ENCODE data around the gene USP7.
"Not testable (repeated sequence)": the region's sequence is repeated elsewhere in the genome, so short reads cannot be mapped to it uniquely, and the experiment has no call there.

Gene USP7

DNA sequence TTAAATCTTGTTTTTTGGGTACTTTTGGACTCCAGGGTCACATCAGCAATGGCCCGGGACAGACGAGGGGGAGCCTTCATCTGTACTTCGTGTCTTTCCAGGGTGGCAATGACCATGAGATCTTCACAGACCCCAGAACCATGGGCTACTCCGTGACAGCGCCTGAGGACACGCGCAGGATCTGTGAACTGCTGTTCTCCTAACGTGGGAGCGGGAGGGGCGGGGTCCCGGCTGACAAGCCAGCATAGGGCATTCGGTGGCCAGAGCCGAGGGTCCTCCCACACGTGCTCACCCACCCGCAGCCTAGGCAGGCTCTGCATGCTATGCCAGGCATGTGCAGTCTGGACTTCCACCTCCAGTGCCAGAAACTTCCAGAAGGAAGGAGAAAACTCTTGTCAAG is 116.1 kb downstream of the USP7 start:
- Histone ChIP-seq H3K4me3 (IDR thresholded peaks at IDR 0.05; ENCODE audit: insufficient read depth, low read depth, low read length) (no peak overlapping the region), H3K27me3 (ENCODE audit: insufficient read depth, low read depth) (no peaks in the 10 kb centered on the region), H4K20me1 (ENCODE audit: insufficient read depth) (peaks cover 5% of the 10 kb centered on the region; the same call in 1 of the 2 replicates), H3K79me2 (ENCODE audit: insufficient read depth, low read depth) (peaks cover 20% of the 10 kb centered on the region; the same call in 1 of the 2 replicates), H2AFZ (ENCODE audit: low read depth) (no peak overlapping the region), H3K27ac (no peak overlapping the region), H3K4me2 (no peak overlapping the region), H3K9ac (no peak overlapping the region), H3K36me3 (ENCODE audit: insufficient read depth) (peaks cover 8% of the 10 kb centered on the region; the same call in 1 of the 2 replicates), H3K4me1 (ENCODE audit: low read depth, poor library complexity, severe bottlenecking) (no peaks in the 10 kb centered on the region)
- TF ChIP-seq, protein P1, sequence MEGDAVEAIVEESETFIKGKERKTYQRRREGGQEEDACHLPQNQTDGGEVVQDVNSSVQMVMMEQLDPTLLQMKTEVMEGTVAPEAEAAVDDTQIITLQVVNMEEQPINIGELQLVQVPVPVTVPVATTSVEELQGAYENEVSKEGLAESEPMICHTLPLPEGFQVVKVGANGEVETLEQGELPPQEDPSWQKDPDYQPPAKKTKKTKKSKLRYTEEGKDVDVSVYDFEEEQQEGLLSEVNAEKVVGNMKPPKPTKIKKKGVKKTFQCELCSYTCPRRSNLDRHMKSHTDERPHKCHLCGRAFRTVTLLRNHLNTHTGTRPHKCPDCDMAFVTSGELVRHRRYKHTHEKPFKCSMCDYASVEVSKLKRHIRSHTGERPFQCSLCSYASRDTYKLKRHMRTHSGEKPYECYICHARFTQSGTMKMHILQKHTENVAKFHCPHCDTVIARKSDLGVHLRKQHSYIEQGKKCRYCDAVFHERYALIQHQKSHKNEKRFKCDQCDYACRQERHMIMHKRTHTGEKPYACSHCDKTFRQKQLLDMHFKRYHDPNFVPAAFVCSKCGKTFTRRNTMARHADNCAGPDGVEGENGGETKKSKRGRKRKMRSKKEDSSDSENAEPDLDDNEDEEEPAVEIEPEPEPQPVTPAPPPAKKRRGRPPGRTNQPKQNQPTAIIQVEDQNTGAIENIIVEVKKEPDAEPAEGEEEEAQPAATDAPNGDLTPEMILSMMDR (conservative IDR thresholded peaks at IDR 0.05; ENCODE audit: low read depth, low read length): no peak

DNA sequence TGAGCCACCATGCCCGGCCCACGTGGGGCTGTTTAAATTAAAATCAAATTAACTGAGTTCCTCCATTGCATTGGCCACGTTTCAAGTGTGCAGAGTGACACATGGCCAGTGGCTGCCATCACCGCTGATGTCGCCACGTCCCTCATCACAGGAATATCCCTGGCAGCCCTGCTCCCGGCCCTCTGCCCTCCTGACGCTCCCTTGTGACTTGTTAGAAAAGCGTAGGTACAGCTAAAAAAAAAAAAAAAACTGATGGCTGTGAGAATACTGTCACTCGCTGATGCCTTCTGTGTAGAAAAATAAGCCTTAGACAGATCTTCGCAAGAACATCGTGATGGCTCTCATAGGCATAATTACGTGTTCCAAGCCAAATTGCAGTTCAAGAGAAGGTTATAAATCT is 116.6 kb downstream of the USP7 start:
- H3K27me3 ChIP-seq (ENCODE audit: insufficient read depth, low read depth): no peaks in the 10 kb centered on the region
- no peak overlapping the region for H2AFZ ChIP-seq (ENCODE audit: low read depth)
- no peak overlapping the region for H3K4me2 ChIP-seq
- H4K20me1 ChIP-seq (ENCODE audit: insufficient read depth): peaks cover 5% of the 10 kb centered on the region; the same call in 1 of the 2 replicates
- no peak overlapping the region for H3K9ac ChIP-seq
- peaks cover 20% of the 10 kb centered on the region; the same call in 1 of the 2 replicates for H3K79me2 ChIP-seq (ENCODE audit: insufficient read depth, low read depth)
- no peak overlapping the region for H3K27ac ChIP-seq
- TF ChIP-seq, protein P1 (conservative IDR thresholded peaks at IDR 0.05; ENCODE audit: low read depth, low read length): no peak
- no peak overlapping the region for H3K4me3 ChIP-seq (IDR thresholded peaks at IDR 0.05; ENCODE audit: insufficient read depth, low read depth, low read length)
- no peaks in the 10 kb centered on the region for H3K4me1 ChIP-seq (ENCODE audit: low read depth, poor library complexity, severe bottlenecking)
- peaks cover 8% of the 10 kb centered on the region; the same call in 1 of the 2 replicates for H3K36me3 ChIP-seq (ENCODE audit: insufficient read depth)

DNA sequence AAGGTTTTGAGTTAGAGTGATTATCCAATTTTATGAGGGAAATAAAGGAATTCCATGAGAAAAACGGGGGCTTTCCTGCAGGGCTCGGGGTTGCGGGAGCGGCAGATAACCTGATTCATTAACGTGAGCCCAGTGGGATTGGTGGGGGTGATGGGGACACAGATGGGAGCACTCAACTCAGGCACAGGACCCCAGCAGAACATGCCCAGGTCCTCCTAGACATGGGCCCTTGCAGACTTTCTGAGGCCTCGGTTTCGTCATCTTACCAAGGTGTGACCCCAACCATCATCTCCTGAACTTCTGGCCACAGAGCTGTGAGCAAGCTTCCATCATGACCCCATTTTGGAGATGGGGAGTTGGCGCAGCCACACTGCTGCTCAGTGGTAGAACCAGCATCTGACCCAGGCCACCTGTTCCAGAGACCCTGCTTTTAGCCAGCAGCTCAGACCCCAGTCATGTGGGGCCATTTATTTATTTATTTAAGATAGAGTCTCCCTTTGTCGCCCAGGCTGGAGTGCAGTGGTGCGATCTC is 117.2 kb downstream of the USP7 start:
- TF ChIP-seq, protein P1 (conservative IDR thresholded peaks at IDR 0.05; ENCODE audit: low read depth, low read length): no peak
- H3K36me3 ChIP-seq (ENCODE audit: insufficient read depth): peaks cover 8% of the 10 kb centered on the region; the same call in 1 of the 2 replicates
- peaks cover 5% of the 10 kb centered on the region; the same call in 1 of the 2 replicates for H4K20me1 ChIP-seq (ENCODE audit: insufficient read depth)
- H3K4me3 ChIP-seq (IDR thresholded peaks at IDR 0.05; ENCODE audit: insufficient read depth, low read depth, low read length): no peak overlapping the region
- H3K79me2 ChIP-seq (ENCODE audit: insufficient read depth, low read depth): peaks cover 20% of the 10 kb centered on the region; the same call in 1 of the 2 replicates
- no peak overlapping the region for H2AFZ ChIP-seq (ENCODE audit: low read depth)
- no peak overlapping the region for H3K27ac ChIP-seq
- no peaks in the 10 kb centered on the region for H3K4me1 ChIP-seq (ENCODE audit: low read depth, poor library complexity, severe bottlenecking)
- no peak overlapping the region for H3K9ac ChIP-seq
- H3K4me2 ChIP-seq: no peak overlapping the region
- no peaks in the 10 kb centered on the region for H3K27me3 ChIP-seq (ENCODE audit: insufficient read depth, low read depth)

DNA sequence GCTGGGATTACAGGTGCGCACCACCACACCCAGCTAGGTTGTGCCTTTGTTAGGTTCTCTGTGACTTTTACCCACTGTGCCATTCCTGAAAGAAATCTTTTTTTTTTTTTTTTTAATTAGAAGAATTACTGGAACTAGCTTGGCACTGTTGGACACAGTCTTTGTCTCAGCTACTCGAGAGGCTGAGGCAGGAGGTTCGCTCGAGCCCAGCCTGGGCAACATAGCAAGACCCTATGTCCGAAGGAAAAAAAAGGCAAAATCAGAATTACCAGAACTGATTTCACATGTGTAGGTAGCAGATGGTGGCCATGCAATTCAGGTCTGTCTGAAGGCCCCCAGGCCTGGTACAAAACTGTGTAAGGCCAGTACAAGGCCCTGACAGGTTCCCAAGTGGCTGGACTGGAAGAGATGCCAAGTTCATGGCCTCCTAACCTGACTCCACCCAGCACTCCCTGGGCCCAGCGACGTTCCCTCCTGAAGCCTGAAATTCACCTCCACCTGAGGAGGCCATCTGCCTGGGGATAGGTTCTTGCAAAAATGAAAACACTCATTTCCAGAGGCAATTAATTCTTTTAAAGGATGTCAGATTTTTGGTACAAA is 117.9 kb downstream of the USP7 start:
- Histone ChIP-seq H3K4me1 (ENCODE audit: low read depth, poor library complexity, severe bottlenecking) (no peaks in the 10 kb centered on the region), H3K79me2 (ENCODE audit: insufficient read depth, low read depth) (peaks cover 20% of the 10 kb centered on the region; the same call in 1 of the 2 replicates), H3K27ac (no peak overlapping the region), H3K27me3 (ENCODE audit: insufficient read depth, low read depth) (no peaks in the 10 kb centered on the region), H3K9ac (no peak overlapping the region), H3K36me3 (ENCODE audit: insufficient read depth) (peaks cover 8% of the 10 kb centered on the region; the same call in 1 of the 2 replicates), H4K20me1 (ENCODE audit: insufficient read depth) (peaks cover 5% of the 10 kb centered on the region; the same call in 1 of the 2 replicates), H3K4me2 (no peak overlapping the region), H2AFZ (ENCODE audit: low read depth) (no peak overlapping the region), H3K4me3 (IDR thresholded peaks at IDR 0.05; ENCODE audit: insufficient read depth, low read depth, low read length) (no peak overlapping the region)
- TF ChIP-seq, protein P1 (conservative IDR thresholded peaks at IDR 0.05; ENCODE audit: low read depth, low read length): no peak

DNA sequence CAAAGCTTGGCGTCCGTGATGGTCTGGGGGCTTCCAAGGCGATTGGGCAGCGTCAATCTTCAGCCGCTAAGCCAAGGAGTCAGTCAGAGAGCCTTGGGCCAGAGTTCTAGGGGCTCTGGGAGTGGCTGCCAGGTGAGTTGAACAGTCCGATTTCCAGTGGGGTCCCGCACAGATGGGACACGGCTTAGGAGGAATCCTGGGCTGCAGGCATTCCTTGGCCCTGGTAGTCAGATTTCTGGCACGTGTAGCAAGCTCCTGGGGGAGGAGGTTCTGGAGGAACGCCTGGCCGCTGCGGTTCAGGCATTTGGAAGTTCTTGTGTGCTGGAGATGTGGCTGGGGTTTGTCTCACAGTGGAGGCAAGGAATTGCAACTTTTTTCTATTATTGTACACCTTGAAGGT is 120.4 kb downstream of the USP7 start:
- not testable (repeated sequence) for H4K20me1 ChIP-seq (ENCODE audit: insufficient read depth); H3K27me3 ChIP-seq (ENCODE audit: insufficient read depth, low read depth)

More for the DNA sequence above, 120.4 kb downstream of the USP7 start:
- peaks cover 24% of the 10 kb centered on the region; the same call in 1 of the 2 replicates for H3K79me2 ChIP-seq (ENCODE audit: insufficient read depth, low read depth)
- H3K36me3 ChIP-seq (ENCODE audit: insufficient read depth); H2AFZ ChIP-seq (ENCODE audit: low read depth); H3K4me1 ChIP-seq (ENCODE audit: low read depth, poor library complexity, severe bottlenecking); H3K4me2 ChIP-seq; H3K9ac ChIP-seq; H3K27ac ChIP-seq; H3K4me3 ChIP-seq (IDR thresholded peaks at IDR 0.05; ENCODE audit: insufficient read depth, low read depth, low read length): not testable (repeated sequence)
